ENCODE data around the gene SPATA21.

Gene SPATA21

GRCh38 chr1:16418823-16419425, 18.3 kb downstream of the SPATA21 start:
- no peak for DNase-seq

DNA sequence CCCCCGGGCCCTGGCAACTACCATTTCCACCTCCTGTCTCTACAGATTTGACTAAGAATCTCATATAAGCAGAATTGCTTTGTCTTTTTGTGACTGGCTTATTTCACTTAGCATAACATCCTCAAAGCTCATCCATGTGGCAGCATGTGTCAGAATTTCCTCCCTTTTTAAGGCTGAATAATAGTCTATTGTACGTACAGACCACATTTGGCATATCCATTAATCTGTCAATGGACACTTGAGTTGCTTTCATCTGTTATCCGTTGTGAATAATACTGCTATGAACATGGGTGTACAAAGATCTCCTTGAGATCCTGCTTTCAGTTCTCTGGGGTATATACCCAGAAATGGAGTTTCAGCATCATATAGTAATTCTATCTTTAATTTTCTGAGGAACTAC, 24.0 kb downstream of the SPATA21 start:
- DNase-seq, result no peak

GRCh38 chr1:16410803-16411202, 26.4 kb downstream of the SPATA21 start:
- no peak for DNase-seq

DNA sequence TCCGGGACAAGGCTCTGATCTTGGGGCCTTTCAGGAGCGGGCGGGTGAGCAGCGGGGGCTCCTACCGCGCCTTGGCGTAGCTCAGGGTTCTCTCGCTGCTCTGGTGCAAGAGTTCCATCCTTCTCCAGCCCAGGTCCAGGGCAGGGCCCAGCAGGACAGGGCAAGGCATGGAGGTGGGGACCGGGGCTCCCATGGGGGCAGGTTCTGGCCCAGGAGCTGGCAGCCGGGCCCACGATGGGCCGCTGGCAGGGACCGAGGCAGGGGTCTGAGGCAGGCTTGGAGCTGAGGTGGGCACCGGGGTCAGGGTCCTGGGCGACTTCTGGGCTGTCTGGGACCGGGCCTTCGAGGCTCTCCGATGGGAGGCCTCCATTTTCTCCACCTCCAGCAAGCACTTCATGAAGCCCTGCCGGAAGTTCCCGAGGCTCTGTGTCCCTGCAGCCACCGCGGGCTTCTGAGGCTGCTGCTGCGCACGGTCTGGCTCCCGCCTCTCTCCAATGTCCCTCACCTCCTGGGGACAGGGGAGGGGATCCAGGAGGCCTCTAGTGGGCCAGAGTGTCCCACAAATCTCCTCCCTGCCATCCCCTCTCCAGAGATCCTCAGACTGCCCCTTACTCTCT, 27.6 kb downstream of the SPATA21 start:
- DNase-seq, result no peak

- no peak for DNase-seq
Observed at GRCh38 chr1:16406868-16407267, 30.4 kb downstream of the SPATA21 start.

DNA sequence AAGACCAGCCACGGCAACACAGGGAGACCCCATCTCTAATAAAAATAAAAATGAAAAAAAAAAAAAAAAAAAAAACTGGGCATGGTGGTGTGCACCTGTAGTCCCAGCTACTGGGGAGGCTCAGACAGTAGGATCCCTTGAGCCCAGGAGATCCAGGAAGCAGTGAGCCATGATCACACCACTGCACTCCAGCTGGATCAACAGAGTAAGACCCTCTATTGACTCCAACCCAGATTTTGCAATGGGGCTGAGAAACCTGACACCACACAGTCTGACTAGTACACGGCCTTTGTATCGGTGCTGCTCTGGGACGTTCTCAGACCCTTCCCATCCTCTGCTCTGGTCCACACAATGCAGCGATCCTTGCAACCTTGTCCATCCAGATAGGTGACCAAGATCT, 31.8 kb downstream of the SPATA21 start:
- DNase-seq, result no peak

DNA sequence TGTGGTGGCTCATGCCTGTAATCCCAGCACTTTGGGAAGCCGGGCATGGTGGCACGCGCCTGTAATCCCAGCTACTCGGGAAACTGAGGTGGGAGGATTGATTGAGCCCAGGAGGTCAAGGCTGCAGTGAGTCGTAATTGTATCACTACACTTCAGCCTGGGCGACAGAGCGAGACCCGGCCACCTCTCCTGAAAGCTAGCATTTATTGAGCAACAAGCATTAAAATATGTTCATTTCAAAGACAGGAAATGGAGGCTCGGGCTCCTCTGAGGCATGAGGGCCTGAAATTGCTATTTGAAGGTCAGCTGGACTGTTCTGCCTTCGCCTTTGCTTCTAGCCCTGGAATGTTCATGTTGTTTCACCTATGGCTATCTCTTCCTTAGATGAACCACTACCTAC, 34.5 kb downstream of the SPATA21 start:
- DNase-seq, result no peak

- no peak for DNase-seq
Observed at GRCh38 chr1:16398371-16398953, 38.8 kb downstream of the SPATA21 start.

DNA sequence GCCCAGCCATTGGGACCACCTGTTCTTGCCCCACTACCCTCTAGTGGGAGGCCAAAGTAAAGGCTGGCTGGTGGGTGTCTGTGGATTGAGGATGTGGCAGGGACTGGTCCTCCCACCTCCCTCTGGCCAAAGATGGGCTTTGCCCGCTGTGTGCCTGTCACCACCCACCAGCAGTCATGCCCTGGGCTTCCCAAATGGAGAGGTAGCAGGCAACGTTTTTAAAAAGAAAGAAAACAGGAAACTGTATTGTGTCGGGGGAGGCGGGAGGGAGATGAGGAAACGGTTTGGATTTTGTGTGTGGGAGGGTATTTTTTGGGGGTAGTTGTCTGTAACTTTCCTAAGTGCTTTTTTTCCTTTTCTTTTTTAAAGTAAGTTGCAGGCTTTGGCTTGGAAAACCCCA, 40.1 kb downstream of the SPATA21 start:
- no peak for DNase-seq

- DNase-seq, result no peak
Observed at GRCh38 chr1:16396591-16396990, 40.6 kb downstream of the SPATA21 start.

DNA sequence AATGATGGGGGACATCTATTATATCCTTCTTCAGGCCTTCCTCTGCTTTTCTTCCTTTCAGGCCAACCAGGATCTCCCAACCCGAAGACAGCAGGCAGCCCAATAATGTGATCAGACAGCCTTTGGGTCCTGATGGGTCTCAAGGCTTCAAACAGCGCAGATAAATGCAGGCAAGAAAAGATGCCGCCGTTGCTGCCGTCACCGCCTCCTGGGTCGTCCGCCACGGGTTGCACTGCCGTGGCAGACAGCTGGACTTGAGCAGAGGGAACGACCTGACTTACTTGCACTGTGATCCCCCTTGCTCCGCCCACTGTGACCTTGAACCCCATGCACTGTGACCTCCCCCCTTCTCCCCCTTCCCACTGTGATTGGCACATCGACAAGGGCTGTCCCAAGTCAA, 42.2 kb downstream of the SPATA21 start:
- DNase-seq, result no peak

GRCh38 chr1:16393570-16394521, 43.4 kb downstream of the SPATA21 start:
- no peak for DNase-seq

- DNase-seq, result no peak
Observed at GRCh38 chr1:16392740-16393569, 44.3 kb downstream of the SPATA21 start.

DNA sequence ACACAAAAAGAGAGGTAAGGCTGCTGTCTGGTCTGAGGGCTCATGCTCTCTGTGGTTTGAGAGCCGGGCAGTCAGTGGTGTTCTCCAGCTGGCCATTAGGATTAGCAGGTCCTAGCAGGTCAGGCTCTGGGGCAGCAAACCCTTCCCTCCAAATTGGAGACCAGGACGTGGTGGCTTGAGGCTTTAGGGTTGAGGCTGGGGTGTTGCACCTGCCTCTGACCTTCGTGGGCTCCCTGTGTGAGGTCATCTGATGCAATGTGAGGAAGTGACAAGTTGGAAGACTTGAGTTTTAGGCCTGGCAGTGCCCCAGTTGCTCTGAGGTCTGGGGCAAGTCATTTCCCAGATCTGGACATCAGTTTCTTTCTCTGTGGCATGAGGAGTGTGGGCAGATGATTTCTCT, 45.8 kb downstream of the SPATA21 start:
- DNase-seq, result no peak

GRCh38 chr1:16387201-16388188, 49.7 kb downstream of the SPATA21 start:
- no peak for DNase-seq

GRCh38 chr1:16386454-16387113, 50.6 kb downstream of the SPATA21 start:
- DNase-seq, result no peak

DNA sequence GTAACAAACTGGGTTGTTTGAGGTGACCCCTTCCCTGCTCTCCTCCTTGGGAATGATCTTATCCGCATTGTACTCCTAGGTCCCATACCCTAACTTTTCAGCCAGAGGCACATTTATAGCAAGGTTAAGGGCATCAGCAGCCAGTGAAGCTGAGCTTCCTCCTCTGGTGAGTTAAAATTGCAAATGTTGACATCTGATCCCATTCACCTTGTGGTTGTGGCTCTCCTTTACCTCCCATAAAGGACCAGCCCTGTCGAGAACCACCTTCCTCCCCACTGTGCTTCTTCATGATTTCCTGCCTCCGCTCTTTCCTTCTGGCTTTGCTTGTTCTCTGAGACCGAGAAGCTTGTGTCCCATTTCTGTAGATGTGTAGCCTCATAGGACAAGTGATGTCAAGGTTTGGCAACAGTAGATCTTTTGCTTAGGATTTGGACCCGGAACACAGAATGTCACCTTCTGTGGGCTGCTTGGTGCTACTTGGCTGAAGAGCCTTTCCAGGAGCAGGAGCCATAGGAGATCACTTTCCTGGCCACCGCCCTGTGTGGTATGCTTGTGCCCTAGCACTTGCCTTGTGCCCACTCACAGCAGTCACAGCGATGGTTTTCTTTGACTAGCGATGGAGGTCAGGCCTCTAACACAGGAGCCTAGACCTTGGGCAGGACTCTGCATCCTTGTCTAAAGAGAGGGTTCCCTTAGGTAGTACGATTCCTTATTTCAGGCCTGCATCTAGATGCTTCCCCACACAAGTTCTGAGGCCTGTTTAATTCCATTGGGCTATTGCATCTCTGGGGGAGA, 51.4 kb downstream of the SPATA21 start:
- no peak for DNase-seq

- no peak for DNase-seq
Observed at GRCh38 chr1:16383888-16384287, 53.3 kb downstream of the SPATA21 start.

DNA sequence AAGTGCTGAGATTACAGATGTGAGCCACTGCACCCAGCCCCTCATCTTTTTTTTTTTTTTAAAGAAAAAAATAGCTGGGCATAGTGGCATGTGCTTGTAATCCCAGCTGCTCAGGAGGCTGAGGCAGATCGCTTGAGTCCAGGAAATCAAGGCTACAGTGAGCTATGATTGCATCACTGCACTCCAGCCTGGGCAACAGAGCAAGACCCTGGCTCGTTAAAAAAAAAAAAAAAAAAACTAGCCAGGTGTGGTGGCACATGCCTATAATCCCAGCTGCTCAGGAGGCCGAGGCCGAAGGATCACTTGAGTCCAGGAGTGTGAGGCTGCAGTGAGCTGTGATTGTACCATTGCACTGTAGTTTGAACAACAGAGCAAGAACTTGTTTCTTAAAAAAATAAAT, 56.4 kb downstream of the SPATA21 start:
- no peak for DNase-seq

DNA sequence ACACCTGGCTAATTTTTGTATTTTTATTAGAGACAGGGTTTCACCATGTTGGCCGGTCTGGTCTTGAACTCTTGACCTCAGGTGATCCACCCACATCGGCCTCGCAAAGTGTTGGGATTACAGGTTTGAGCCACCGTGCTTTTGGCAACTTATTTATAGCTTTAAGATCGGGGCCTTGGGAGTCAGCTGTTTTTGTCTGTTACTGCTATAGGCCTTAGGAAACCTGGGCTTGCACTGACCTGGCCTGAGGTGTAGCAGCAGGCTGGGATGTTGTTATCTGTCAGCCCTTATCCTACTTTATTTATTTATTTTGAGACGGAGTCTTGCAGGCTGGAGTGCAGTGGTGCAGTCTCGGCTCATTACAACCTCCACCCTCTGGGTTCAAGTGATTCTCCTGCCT, 58.8 kb downstream of the SPATA21 start:
- no peak for DNase-seq

Measured in stimulated activated CD4-positive, alpha-beta T cell treated with anti-CD3 and anti-CD28 coated beads, Interleukin-12 subunit alpha, Interleukin-12 subunit beta, amount 100 ng/mL, for 4 hours (primary cell).